Breast epithelium (tissue), 4 donors: ENCODE data around the gene CDK6. TPM values are rescaled to one million over a fixed set of nuclear protein-coding genes. Genes with fewer than 3 reads are reported as not detected.
A peak's percentile ranks its signal among the peaks of the same experiment; 100 is the strongest.

Source experiments
- DNase-seq, 2 donors: peaks; one replicate each; pipeline ENCODE4 v3.0.0-alpha.2; 2019; ENCODE audit warnings: low spot score in 2 of 2
- H3K27ac ChIP-seq, 2 donors: fragments of 200-600 bp; sonication (generic) in 1 of 2; one replicate each; pipeline ENCODE4 v1.5.1; 2016 to 2019; ENCODE audit warnings: mild to moderate bottlenecking in 1 of 2
- H3K27me3 ChIP-seq, 2 donors: fragments of 200-600 bp; sonication (generic) in 1 of 2; one replicate each; pipeline versions ENCODE4 v1.5.1 to v1.6.0; 2017 to 2019; ENCODE audit warnings: control low read depth in 1 of 2, mild to moderate bottlenecking in 1 of 2
- H3K36me3 ChIP-seq: fragments of 200-600 bp; one replicate; pipeline ENCODE4 v1.5.1; 2019
- H3K4me1 ChIP-seq, 2 donors: fragments of 200-600 bp; sonication (generic); one replicate each; pipeline ENCODE4 v1.5.1; 2016 to 2019; ENCODE audit warnings: control low read depth in 1 of 2
- H3K4me3 ChIP-seq, 3 donors: fragments of 200-600 bp; sonication (generic); 1 replicate in 2 of 3; 2 replicates in 1 of 3; pipeline ENCODE4 v1.5.1; 2016 to 2019; ENCODE audit warnings: mild to moderate bottlenecking in 3 of 3, moderate library complexity in 2 of 3
- H3K9me3 ChIP-seq, 2 donors: fragments of 200-600 bp; sonication (generic) in 1 of 2; one replicate each; pipeline ENCODE4 v1.5.1; 2016 to 2019; ENCODE audit warnings: control low read depth in 1 of 2
- CTCF ChIP-seq, 3 donors: fragments of 450-650 bp; IDR thresholded peaks; one replicate each; pipeline ENCODE4 v1.5.1; 2016 to 2017; ENCODE audit warnings: antibody characterized with exemption in 3 of 3, mild to moderate bottlenecking in 3 of 3, moderate library complexity in 3 of 3
- POLR2A ChIP-seq: fragments of 450-650 bp; IDR thresholded peaks from one replicate; pipeline ENCODE4 v1.6.1; 2016; ENCODE audit warnings: antibody characterized with exemption, mild to moderate bottlenecking, moderate library complexity
- POLR2AphosphoS5 ChIP-seq, 3 donors: sonication (generic); formaldehyde crosslinking; IDR thresholded peaks; one replicate each; pipeline ENCODE4 v1.6.1; 2017; ENCODE audit warnings: antibody characterized with exemption in 3 of 3
- intact Hi-C: fragments of 100-400 bp; cut with DNase I; formaldehyde crosslinking; loops from one replicate; pipeline ENCODE4 v1.15.1; 2023; ENCODE audit warnings: low total_unique reads
- total RNA-seq, 3 donors: library from RNA; depleted of rRNA; stranded (reverse); fragments of >200 nt; gene quantifications; one replicate each; pipeline ENCODE4 v1.1.0, GENCODE V29; 2016

The CDK6 gene
- total RNA-seq, 3 donors from 2014 or later = 12.8 to 26.2 (median 23.6) TPM

GRCh38 chr7:92811158-92811557, 25.2 kb downstream of the CDK6 start:
- TF ChIP-seq CTCF (IDR thresholded peaks at IDR 0.05) = no peak
- TF ChIP-seq POLR2A = no peak
- no peak for TF ChIP-seq POLR2AphosphoS5 (IDR thresholded peaks at IDR 0.05)
- Histone ChIP-seq H3K36me3 (no peaks in the 10 kb centered on the region), H3K4me3 (no peak overlapping the region), H3K27ac (no peak overlapping the region), H3K9me3 (peaks cover 0 to 4% of the 10 kb centered on the region in 2 donors), H3K27me3 (no peaks in the 10 kb centered on the region), H3K4me1 (no peaks in the 10 kb centered on the region)
- DNase-seq = no peak
- intact Hi-C loops = no loop called here

- intact Hi-C loops = no loop called here
- no peaks in the 10 kb centered on the region for H3K27me3 ChIP-seq
- H3K9me3 ChIP-seq = no peaks in the 10 kb centered on the region
- TF ChIP-seq POLR2AphosphoS5 (IDR thresholded peaks at IDR 0.05) (peak in 2 of 3 donors; percentile 56 to 59), CTCF (IDR thresholded peaks at IDR 0.05) (no peak), POLR2A (no peak)
- H3K4me1 ChIP-seq = no peaks in the 10 kb centered on the region
- H3K36me3 ChIP-seq = no peaks in the 10 kb centered on the region
- DNase-seq = peak in 1 of 2 donors; percentile 54
- H3K27ac ChIP-seq = peak overlapping the region; percentile 8 to 10
- H3K4me3 ChIP-seq = peak overlapping the region in 1 of 3 donors; percentile 21
Measured at GRCh38 chr7:92809760-92810573, 26.4 kb downstream of the CDK6 start.

GRCh38 chr7:92809397-92809759, 27.0 kb downstream of the CDK6 start:
- no peak for DNase-seq
- no peaks in the 10 kb centered on the region for H3K27me3 ChIP-seq
- H3K4me3 ChIP-seq = peak overlapping the region in 1 of 3 donors; percentile 21
- no peaks in the 10 kb centered on the region for H3K36me3 ChIP-seq
- intact Hi-C loops = no loop called here
- no peak for TF ChIP-seq POLR2A
- no peak for TF ChIP-seq CTCF (IDR thresholded peaks at IDR 0.05)
- peak overlapping the region; percentile 8 to 33 for H3K27ac ChIP-seq
- H3K9me3 ChIP-seq = no peaks in the 10 kb centered on the region
- H3K4me1 ChIP-seq = no peaks in the 10 kb centered on the region

- Histone ChIP-seq H3K4me1 (no peaks in the 10 kb centered on the region), H3K27ac (no peak overlapping the region), H3K9me3 (no peaks in the 10 kb centered on the region), H3K4me3 (no peak overlapping the region), H3K27me3 (no peaks in the 10 kb centered on the region), H3K36me3 (no peaks in the 10 kb centered on the region)
- DNase-seq = no peak
- intact Hi-C loops = no loop called here
- TF ChIP-seq POLR2AphosphoS5 (IDR thresholded peaks at IDR 0.05) = no peak
- TF ChIP-seq POLR2A = no peak
- no peak for TF ChIP-seq CTCF (IDR thresholded peaks at IDR 0.05)
Measured at GRCh38 chr7:92808635-92809034, 27.7 kb downstream of the CDK6 start.

- Histone ChIP-seq H3K27me3 (no peaks in the 10 kb centered on the region), H3K27ac (no peak overlapping the region), H3K4me1 (no peaks in the 10 kb centered on the region), H3K36me3 (no peaks in the 10 kb centered on the region), H3K9me3 (no peaks in the 10 kb centered on the region), H3K4me3 (no peak overlapping the region)
- TF ChIP-seq POLR2AphosphoS5 (IDR thresholded peaks at IDR 0.05) = no peak
- TF ChIP-seq CTCF (IDR thresholded peaks at IDR 0.05) = no peak
- no peak for TF ChIP-seq POLR2A
- intact Hi-C loops = no loop called here
- DNase-seq = no peak
Measured at GRCh38 chr7:92808006-92808405, 28.4 kb downstream of the CDK6 start.
